ENCODE data around the gene SLC7A1. TPM values are rescaled to one million over a fixed set of nuclear protein-coding genes. Genes with fewer than 3 reads are reported as not detected.

SLC7A1 gene
- total and polyA plus RNA-seq, 2 of the 4 experiments (the other 2 are of a cell fraction) = 9.7 to 22.3 TPM

DNA sequence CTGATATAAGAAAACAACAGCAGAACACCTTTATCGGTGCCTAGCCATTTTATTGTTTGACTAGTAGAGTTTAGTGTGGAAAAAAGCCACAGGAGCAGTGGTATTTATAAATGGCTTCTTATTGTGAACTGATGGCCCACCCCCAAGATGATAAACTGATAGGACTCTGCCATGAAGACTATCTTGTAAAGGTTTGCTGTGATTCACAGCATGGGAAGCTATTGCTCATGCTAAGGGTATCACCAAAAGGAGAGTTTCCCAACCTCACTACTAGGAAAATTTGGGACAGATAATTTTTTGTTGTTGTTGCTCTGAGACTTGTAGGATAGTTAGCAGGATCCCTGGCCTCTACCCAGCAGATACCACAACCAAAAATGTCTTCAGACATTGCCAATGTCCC lies 12.0 kb upstream of the SLC7A1 start:
- Histone ChIP-seq H3K4me1 (ENCODE audit: control insufficient read depth, insufficient read depth, low read length) (no peaks in the 10 kb centered on the region), H3K27me3 (ENCODE audit: control insufficient read depth, insufficient read depth, low read length) (peaks cover 14% of the 10 kb centered on the region), H3K23ac (ENCODE audit: low read depth, low read length) (no peak overlapping the region; the same call in 1 of the 2 replicates), H3K79me1 (ENCODE audit: low read depth in 1 of 2, low read length in 2 of 2) (no peaks in the 10 kb centered on the region), H3K36me3 (ENCODE audit: control insufficient read depth, insufficient read depth, low read length) (no peaks in the 10 kb centered on the region), H2BK20ac (ENCODE audit: low read depth, low read length) (no peak overlapping the region), H3K18ac (ENCODE audit: low read depth, low read length) (no peak overlapping the region), H2BK15ac (ENCODE audit: low read depth, low read length) (no peak overlapping the region), H3K27ac (ENCODE audit: insufficient read depth, low read length) (no peak overlapping the region), H3K9me1 (ENCODE audit: insufficient read depth, low read length) (no peaks in the 10 kb centered on the region; the same call in 1 of the 2 replicates), H3K4me2 (ENCODE audit: low read depth, low read length) (no peak overlapping the region), H3K9me3 (ENCODE audit: control insufficient read depth, insufficient read depth, low read length) (no peaks in the 10 kb centered on the region), H2BK120ac (ENCODE audit: low read depth, low read length) (no peak overlapping the region), H3K4me3 (ENCODE audit: insufficient read depth, low read depth, low read length) (no peak overlapping the region), H4K91ac (ENCODE audit: insufficient read depth, low read depth, low read length) (no peak overlapping the region), H3K56ac (ENCODE audit: extremely low read depth, insufficient read depth, low read length) (no peak overlapping the region), H4K5ac (ENCODE audit: low read depth, low read length) (no peak overlapping the region), H2BK5ac (ENCODE audit: low read depth, low read length, poor library complexity, severe bottlenecking) (no peak overlapping the region), H2AK5ac (ENCODE audit: low read depth, low read length) (no peak overlapping the region), H2AFZ (replicated peaks; ENCODE audit: low read length, poor library complexity) (no peak overlapping the region), H3K9ac (ENCODE audit: low read depth, low read length) (no peak overlapping the region), H4K8ac (ENCODE audit: low read depth in 2 of 2, low read length in 2 of 2) (no peak overlapping the region), H4K20me1 (ENCODE audit: insufficient read depth, low read length) (no peaks in the 10 kb centered on the region), H3K4ac (ENCODE audit: low read depth, low read length) (no peak overlapping the region), H3K14ac (replicated peaks; ENCODE audit: low read depth, low read length) (no peak overlapping the region), H2AK9ac (replicated peaks; ENCODE audit: low read depth, low read length, poor library complexity) (no peak overlapping the region)
- in situ Hi-C loops (cut with MboI; ENCODE audit: low sequenced_read_pairs) (no loop called here), dilution Hi-C loops (cut with HindIII; ENCODE audit: low sequenced_read_pairs, unreplicated experiment) (no loop called here), intact Hi-C loops (cut with micrococcal nuclease) (no loop called here)
- ATAC-seq (ENCODE audit: low read depth) (no peak), DNase-seq (peak; percentile 27)
- POLR2A ChIA-PET (ENCODE audit: unreplicated experiment) = no interaction called here
- TF ChIP-seq RAD21 (IDR thresholded peaks at IDR 0.05; ENCODE audit: low read length) (no peak), CEBPB (IDR thresholded peaks at IDR 0.05; ENCODE audit: low read depth, low read length) (peak; percentile 36; the same call in 1 of the 2 replicates)
- TF ChIP-seq, protein P1, sequence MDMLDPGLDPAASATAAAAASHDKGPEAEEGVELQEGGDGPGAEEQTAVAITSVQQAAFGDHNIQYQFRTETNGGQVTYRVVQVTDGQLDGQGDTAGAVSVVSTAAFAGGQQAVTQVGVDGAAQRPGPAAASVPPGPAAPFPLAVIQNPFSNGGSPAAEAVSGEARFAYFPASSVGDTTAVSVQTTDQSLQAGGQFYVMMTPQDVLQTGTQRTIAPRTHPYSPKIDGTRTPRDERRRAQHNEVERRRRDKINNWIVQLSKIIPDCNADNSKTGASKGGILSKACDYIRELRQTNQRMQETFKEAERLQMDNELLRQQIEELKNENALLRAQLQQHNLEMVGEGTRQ (IDR thresholded peaks at IDR 0.05; ENCODE audit: low read depth, low read length) = no peak
- WGBS, 2 experiments (ENCODE audit: extremely low coverage in 2 of 2, insufficient read length in 1 of 2) = no CpG with 5 or more reads among the region's 1 CpG
- no TSS peak for BruUV-seq (replicated peaks)
- CTCF ChIA-PET = interaction anchor here (1.4 kb wide), 1 partner anchor 11 kb away, joined by 3 read pairs; no protein-coding TSS in a partner anchor
